ENCODE measurements around the gene SIM2.
"Not testable (repeated sequence)": the region's sequence is repeated elsewhere in the genome, so short reads cannot be mapped to it uniquely, and the experiment has no call there.

The SIM2 gene

DNA sequence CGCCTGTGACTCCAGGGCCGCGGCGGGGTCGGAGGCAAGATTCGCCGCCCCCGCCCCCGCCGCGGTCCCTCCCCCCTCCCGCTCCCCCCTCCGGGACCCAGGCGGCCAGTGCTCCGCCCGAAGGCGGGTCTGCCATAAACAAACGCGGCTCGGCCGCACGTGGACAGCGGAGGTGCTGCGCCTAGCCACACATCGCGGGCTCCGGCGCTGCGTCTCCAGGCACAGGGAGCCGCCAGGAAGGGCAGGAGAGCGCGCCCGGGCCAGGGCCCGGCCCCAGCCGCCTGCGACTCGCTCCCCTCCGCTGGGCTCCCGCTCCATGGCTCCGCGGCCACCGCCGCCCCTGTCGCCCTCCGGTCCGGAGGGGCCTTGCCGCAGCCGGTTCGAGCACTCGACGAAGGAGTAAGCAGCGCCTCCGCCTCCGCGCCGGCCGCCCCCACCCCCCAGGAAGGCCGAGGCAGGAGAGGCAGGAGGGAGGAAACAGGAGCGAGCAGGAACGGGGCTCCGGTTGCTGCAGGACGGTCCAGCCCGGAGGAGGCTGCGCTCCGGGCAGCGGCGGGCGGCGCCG, at the start of gene SIM2:
Gene SIM2 (plus strand): TSS at position 135 of the 565 bp plus-strand sequence. CDS start 632 bp downstream, outside the sequence.
- DNase-seq, result peak; percentile 58 to 60

DNA sequence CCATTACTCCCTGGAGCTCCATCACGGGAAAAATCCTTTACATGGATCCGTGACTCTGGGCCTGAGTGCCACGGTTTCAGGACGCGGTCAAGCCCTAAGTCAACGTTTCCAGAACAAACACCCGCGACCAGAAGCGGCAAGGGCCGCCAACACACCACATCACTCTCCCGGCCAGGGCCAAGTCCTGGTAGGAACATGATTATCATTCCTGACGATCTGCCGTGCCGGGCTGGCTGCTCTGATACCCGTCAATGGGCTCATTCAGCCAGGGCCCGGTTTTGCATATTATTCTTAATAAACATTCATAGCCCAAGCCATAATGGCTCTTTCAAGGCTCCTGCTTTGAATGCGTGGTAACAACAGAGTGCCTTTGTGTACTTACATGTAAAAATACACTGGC, 44.6 kb upstream of the SIM2 start:
- no peak for DNase-seq

DNA sequence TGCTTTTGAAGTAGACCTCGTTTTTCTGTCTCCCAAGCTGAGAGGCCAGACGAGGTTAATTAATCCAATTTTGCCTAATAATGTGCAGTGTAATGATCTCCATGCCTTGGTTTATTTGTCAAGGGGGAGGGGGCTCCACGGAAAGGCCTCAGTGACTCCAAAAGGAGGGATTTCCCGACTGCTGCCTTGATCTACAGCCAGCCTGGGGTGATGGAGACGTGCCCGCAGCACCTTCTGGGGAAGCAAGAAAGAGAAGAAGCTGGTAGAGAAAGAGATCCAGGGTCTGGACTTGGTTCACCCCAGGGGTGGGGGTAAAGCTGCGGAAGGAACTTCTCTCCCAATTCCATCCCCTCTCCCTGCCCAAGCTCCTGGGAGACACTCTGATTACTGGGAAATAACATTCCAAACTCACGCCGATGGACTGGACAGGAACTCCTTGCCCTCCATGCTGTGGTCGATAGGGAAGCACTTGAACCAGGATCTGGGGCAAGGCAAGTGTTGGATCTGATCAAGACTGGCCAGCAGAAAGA, 44.1 kb upstream of the SIM2 start:
- no peak for DNase-seq

- DNase-seq, result no peak
Observed at GRCh38 chr21:36656138-36656537, 42.8 kb upstream of the SIM2 start.

GRCh38 chr21:36657290-36657689, 41.6 kb upstream of the SIM2 start:
- not testable (repeated sequence) for DNase-seq

- DNase-seq, result no peak
Observed at GRCh38 chr21:36657999-36658398, 40.9 kb upstream of the SIM2 start.

GRCh38 chr21:36658926-36659325, 40.0 kb upstream of the SIM2 start:
- DNase-seq, result no peak

DNA sequence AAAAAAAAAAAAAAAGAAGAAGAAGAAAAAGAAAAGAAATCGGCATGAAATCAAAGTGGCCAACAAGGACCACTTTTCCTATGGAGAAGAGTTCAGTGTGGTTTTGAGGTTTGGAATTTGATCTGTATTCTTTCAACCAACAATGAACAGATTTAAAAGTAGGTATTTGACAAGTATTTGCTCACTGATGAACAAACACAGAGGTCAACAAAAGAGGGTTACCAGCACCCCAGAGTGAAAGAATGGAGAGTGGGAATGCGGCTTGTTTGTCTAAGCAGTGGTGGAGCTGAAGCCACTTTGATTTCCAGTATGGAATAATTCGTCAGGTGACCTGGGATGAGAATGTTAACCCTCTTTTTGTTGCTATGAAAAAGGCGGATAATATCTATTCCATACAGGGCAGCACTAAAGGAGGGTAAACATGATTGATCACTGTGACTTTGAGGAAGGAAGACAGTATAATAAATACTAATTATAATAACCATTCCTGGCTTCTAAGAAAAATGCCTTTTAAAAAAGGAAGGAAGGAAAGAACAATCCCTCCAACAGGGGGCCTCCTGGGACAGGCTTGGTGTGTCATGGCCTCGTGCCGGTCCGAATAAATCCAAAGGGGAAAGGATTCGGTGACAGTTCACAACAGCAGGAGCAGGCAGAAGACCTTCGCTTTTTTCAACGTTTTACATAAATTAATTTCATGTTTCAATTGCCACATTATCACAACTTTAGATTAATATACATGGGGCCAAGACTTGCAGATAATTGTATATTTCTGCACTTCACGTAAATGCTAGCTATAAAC, 37.2 kb upstream of the SIM2 start:
- no peak for DNase-seq

DNA sequence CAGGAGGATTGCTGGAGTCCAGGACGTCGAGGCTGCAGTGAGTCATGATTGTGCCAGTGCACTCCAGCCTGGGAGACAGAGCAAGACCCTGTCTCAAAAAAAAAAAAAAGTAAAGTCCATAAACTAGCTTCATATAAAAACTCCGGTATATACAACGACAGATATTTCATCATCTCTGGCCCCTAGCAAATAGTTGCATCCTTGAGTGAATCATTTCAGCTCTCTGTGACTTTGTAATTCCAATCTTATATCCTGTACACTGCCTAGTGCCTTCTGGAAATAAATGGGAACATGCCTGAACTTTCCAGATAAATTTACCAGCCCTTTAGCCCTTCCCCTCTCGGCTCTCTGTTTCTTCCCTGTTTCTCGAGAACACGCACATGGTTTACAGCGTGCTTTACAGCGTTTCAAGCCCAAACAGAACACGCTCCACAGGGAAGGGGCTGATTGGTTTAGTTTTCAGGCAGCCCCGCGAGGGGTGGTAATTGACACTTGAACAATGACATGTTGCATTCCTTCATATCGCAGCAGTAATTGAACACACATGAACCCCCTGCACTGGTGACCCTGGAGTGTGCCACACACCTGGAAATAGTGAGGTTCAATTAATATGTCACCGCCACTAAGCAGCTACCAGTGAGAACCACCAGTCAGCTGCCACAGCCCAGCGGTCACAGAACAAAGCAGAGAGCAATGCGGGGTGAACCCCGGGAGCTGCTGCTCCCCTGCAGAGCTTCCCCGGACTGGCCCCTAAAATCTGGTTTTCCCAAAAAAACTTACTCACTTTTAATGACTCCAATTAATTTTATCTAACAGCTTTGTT, 35.7 kb upstream of the SIM2 start:
- no peak for DNase-seq

GRCh38 chr21:36664662-36664990, 34.3 kb upstream of the SIM2 start:
- DNase-seq, result no peak

DNA sequence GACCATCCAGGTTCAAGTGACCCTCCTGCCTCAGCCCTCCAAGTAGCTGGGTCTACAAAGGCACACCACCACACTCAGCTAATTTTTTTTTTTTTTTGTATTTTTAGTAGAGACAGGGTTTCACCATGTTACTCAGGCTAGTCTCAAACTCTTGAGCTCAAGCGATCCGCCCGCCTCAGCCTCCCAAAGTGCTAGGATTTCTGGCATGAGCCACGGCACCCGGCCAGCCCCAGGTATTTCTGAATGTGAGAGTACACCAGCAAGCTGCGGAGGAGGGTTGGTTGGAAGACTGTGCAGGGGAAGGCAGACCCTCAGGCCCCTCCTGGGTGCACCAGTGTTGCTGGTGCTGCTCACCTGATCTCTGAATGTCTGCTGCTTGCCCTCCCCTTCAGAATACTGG, 33.1 kb upstream of the SIM2 start:
- DNase-seq, result no peak

GRCh38 chr21:36668713-36669112, 30.2 kb upstream of the SIM2 start:
- no peak for DNase-seq

GRCh38 chr21:36671836-36672235, 27.1 kb upstream of the SIM2 start:
- DNase-seq, result no peak

DNA sequence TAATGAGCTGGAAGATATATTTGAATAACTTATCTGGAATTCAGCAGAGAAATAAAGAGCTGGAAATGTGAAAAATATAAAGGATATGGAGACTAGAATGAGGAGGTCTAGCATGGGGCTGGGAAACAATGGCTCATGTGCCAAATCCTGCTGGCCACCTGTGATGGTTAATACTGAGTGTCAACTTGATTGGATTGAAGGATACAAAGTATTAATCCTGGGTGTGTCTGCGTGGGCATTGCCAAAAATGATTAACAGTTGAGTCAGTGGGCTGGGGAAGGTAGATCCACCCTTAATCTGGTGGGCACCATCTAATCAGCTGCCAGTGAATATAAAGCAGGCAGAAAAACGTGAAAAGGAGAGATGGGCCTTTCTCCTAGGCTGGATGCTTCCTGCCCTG, 26.6 kb upstream of the SIM2 start:
- DNase-seq, result not testable (repeated sequence)

DNA sequence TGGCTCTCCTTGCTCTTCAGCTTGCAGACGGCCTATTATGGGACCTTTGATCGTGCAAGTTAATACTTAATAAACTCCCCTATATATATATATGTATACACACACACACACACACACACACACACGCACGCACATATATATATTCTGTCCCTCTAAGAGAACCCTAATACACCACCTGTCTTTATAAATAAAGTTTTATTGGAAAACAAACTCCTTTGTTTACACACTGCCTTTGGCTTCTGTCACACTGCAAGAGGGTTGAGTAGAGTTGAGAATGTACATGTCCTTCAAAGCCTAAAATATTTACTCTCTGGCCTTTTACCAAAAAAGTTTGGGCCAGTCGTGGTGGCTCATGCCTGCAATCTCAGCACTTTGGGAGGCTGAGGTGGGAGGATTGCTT, 26.2 kb upstream of the SIM2 start:
- no peak for DNase-seq

- DNase-seq, result no peak
Observed at GRCh38 chr21:36676039-36676950, 22.6 kb upstream of the SIM2 start.

DNA sequence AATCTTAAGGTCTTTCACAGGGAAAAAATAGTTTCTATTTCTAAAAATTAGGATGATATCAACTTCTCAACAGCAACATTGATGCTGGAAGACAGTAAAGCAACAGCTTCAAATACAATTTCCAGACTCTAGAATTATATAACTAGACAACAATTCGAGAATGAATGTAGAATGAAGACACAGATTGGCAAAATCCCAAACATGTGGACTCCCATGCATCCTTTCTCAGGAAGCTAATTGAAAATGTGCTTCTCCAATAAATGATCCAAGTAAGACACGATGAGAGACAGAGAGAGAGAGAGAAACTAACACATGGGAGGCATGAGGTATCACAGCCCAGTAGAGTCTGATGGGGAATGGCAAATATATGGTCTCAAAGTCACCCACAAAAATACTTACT, 21.5 kb upstream of the SIM2 start:
- DNase-seq, result no peak

DNA sequence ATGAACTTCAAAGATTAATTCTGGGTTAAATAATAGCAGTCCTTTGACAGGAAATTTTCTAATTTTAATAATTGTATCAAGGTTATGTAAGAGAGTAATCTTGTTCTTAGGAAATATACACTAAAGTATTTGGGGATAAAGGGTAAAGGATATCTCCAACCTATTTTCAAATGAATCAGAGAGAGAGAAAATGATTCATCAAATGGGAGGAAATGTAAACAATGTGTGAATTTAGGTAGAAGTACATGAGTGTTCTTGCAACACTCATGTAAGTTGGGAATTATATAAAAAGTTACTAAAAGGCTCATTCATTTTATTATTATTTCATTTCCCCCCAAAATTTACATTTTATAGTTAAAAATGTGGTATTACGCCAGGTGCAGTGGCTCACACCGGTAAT, 20.4 kb upstream of the SIM2 start:
- DNase-seq, result no peak

GRCh38 chr21:36681117-36681631, 17.7 kb upstream of the SIM2 start:
- no peak for DNase-seq

DNA sequence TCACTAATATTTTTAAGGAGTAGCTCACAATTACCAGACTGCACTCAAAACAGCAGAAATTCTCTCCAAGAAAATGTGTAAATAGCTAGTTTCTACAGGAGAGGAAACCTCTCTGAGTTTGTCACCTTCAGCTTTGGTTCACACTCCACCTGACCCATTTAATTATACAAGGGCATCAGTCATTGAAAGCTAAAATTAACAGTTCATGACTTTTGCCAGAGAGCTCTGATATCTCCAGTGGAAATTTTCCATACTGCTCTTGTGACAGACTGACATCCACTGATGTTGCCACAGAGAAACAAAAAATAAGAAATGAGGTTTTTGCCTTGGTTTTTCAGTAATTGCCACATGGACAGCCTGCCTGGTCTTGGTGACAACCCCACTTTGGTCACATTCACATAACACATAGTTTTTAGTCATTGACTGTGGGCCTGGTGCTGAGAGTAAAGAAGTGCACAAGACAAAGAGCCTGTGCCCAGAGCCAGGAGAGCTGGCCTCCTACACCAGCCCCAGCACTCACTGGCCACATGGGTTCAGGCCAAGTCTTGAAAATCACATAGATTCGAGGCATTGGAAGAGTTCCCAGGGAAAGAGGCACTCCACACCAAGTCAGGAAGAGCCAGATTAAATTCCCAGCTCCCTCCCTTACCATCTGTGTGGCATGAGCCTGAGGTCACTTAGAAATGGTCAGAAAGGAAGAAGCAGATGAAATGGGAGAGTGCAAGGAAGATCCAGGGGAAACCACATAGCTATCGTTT, 13.8 kb upstream of the SIM2 start:
- DNase-seq, result no peak

DNA sequence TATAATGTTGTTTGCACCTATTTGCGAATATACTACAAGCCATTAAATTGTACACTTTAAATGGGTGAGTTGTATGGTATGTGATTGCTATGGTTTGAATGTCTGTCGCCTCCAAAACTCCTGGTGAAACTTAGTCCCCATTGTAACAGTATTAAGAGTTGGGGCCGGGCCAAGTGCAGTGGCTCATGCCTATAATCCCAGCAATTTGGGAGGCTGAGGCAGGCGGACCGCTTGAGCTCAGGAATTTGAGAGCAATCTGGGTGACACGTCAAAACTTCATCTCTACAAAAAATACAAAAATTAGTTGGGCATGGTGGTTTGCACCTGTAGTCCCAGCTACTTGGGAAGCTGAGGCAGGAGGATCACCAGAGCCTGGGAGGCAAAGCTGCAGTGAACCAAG, 12.0 kb upstream of the SIM2 start:
- no peak for DNase-seq

DNA sequence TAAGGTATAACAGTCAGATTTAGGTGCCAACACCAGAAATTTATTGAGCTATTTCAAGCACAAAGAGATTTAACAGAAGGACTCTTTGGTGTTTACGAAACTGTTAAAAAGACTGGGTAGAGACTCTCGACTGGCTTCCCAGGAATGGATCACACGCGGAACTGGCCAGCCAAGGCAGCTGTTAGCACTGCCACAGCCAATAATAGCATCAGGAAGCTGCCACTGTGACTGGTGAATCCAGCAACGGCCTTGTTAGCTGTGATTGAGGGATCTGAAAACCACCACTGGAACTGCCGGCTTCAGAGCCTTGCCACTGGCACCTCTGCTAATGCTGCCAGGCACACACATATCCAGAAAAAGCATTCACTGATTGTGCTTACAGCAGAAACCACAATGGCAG, 10.6 kb upstream of the SIM2 start:
- DNase-seq, result no peak
